ENCODE results near the gene SRPK2.
A peak's percentile ranks its signal among the peaks of the same experiment; 100 is the strongest.

SRPK2 gene

DNA sequence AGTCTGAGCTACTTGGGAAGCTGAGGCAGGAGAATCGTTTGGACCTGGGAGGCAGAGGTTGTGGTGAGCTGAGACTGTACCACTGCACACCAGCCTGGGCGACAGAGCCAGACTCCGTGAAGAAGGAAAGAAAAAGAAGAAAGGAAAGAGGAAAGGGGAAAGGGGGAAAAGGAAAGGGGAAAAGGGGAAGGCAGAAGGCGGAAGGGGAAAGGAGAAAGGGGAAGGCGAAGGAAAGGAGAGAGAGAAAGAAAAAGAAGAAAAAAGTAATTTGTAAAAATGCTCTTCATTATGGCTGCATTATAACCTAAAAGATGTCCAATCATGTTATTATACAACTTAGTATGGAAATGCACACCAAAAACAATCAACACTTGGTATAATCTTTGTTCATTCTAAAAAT is 110.2 kb downstream of the SRPK2 start:
- DNase-seq (ENCODE audit: low spot score): no peak
- TF ChIP-seq, protein P1, sequence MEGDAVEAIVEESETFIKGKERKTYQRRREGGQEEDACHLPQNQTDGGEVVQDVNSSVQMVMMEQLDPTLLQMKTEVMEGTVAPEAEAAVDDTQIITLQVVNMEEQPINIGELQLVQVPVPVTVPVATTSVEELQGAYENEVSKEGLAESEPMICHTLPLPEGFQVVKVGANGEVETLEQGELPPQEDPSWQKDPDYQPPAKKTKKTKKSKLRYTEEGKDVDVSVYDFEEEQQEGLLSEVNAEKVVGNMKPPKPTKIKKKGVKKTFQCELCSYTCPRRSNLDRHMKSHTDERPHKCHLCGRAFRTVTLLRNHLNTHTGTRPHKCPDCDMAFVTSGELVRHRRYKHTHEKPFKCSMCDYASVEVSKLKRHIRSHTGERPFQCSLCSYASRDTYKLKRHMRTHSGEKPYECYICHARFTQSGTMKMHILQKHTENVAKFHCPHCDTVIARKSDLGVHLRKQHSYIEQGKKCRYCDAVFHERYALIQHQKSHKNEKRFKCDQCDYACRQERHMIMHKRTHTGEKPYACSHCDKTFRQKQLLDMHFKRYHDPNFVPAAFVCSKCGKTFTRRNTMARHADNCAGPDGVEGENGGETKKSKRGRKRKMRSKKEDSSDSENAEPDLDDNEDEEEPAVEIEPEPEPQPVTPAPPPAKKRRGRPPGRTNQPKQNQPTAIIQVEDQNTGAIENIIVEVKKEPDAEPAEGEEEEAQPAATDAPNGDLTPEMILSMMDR (IDR thresholded peaks at IDR 0.05; ENCODE audit: extremely low read depth, insufficient read depth, missing control alignments): no peak
- in situ Hi-C loops (cut with MboI; ENCODE audit: low pct_unique_long_range_greater_than_20kb, low sequenced_read_pairs, unreplicated experiment): no loop called here

DNA sequence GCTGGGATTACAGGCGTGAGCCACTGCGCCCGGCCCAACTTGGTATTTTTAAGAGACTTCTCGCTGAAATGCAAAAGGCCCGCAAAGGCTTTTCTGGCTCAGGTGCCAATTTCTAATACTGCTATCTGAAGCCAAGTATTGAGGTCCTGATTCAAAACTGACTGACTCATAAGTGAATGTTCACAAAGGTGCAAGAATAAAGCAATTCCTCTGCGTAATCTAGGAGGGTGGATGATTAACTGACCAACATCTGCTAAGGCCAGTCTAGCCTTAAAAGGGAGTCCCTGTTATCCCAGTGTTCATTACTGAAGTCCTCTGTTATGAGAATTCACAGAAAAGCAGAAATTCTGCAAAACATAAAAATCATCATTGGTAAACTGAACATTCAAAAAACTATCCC is 111.4 kb downstream of the SRPK2 start:
- TF ChIP-seq, protein P1 (IDR thresholded peaks at IDR 0.05; ENCODE audit: extremely low read depth, insufficient read depth, missing control alignments): no peak
- in situ Hi-C loops (cut with MboI; ENCODE audit: low pct_unique_long_range_greater_than_20kb, low sequenced_read_pairs, unreplicated experiment): no loop called here
- DNase-seq (ENCODE audit: low spot score): no peak

GRCh38 chr7:105270117-105270516 is 118.6 kb downstream of the SRPK2 start:
- in situ Hi-C loops (cut with MboI; ENCODE audit: low pct_unique_long_range_greater_than_20kb, low sequenced_read_pairs, unreplicated experiment): no loop called here
- TF ChIP-seq, protein P1 (IDR thresholded peaks at IDR 0.05; ENCODE audit: extremely low read depth, insufficient read depth, missing control alignments): no peak
- no peak for DNase-seq (ENCODE audit: low spot score)

GRCh38 chr7:105269397-105269796 is 119.3 kb downstream of the SRPK2 start:
- DNase-seq (ENCODE audit: low spot score): no peak
- in situ Hi-C loops (cut with MboI; ENCODE audit: low pct_unique_long_range_greater_than_20kb, low sequenced_read_pairs, unreplicated experiment): no loop called here
- TF ChIP-seq, protein P1 (IDR thresholded peaks at IDR 0.05; ENCODE audit: extremely low read depth, insufficient read depth, missing control alignments): no peak

DNA sequence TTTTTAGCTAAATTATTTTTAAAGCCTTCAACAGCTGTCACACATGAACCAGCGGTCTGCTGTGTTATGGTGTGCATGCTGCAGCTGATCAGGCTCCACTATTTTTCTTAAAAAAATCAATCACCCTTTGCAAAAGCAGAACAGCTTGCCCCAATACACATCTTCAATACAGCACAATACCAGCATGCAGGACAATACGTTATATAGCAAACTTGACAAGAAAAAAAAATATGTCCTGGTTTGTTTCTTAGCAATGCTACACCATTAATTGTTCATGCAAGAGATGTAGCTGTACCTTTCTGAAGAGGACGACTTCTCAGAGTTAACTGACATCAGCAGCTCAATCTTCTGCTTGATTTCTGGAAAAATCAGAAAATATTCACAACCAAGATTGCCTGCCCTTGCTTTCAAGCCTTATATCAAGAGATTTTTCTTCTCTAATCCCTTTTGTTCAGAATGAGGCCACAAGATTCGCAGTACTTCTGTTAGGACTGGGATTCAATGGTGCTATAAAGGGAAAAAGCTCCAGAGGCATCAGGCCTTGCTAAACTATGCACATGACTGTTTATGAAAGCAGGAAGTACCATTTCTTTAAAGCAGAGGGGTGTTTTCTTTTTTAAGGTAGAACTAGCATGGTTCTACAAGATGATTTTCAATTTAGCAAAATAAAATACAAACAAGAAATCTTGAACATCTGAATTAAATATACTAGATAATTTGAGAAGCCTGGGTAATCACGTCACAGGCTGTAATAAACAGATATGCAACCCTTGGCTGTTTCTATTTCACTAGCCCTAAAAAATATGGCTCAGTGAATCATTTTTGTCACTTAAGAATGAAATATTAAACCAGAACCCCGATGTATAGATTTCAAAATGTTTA is 120.0 kb downstream of the SRPK2 start:
- DNase-seq (ENCODE audit: low spot score): peak; percentile 54
- in situ Hi-C loops (cut with MboI; ENCODE audit: low pct_unique_long_range_greater_than_20kb, low sequenced_read_pairs, unreplicated experiment): no loop called here
- TF ChIP-seq, protein P1 (IDR thresholded peaks at IDR 0.05; ENCODE audit: extremely low read depth, insufficient read depth, missing control alignments): no peak

GRCh38 chr7:105268056-105268455 is 120.7 kb downstream of the SRPK2 start:
- in situ Hi-C loops (cut with MboI; ENCODE audit: low pct_unique_long_range_greater_than_20kb, low sequenced_read_pairs, unreplicated experiment): no loop called here
- no peak for DNase-seq (ENCODE audit: low spot score)
- TF ChIP-seq, protein P1 (IDR thresholded peaks at IDR 0.05; ENCODE audit: extremely low read depth, insufficient read depth, missing control alignments): no peak

Data from GM13977 (cell line).